Measurements from ENCODE around the gene DYRK1A. TPM values are rescaled to one million over a fixed set of nuclear protein-coding genes. Genes with fewer than 3 reads are reported as not detected.

Gene DYRK1A
- total RNA-seq, 4 donors from 2014 or later, result 42.0 to 137 (median 119) TPM

DNA sequence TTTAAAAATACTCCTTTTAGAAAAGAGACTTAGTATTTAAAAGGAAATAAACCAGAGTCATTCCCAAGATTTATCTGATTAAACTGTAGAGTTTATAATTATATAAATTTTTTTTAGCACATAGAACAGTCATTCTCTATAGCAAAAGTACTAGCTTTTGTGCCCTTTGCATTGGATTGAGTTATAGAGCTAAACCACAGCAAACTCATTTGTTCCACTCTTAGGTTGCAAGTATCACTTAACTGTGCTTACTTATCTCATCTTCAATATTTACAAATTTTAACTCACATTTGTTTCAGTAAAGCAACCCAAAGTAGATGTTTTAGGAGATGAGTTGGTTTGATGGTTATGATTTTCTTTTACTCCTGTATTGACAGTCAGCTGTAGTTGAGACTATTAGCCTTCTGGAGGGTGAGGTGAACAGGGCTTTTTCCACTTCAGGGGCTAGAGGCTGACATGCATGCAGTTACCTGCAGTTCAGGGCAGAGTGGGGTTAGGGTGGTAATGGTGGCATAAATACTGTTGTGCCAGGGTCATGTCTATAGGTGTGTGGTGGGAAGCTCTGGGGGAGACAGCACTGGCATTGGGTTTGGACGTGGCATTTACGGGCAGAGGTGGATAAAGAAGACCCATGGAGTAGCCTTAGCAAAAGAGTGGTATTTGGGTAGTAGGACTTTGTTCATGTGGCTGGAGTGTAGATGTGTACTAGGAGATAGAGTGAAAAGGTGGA, 42.1 kb downstream of the DYRK1A start:
- peaks cover 0 to 17% of the 10 kb centered on the region in 2 donors for H3K4me1 ChIP-seq
- intact Hi-C loops (cut with DNase I; ENCODE audit: low total_unique reads), result no loop called here
- no peak for TF ChIP-seq CTCF (IDR thresholded peaks at IDR 0.05)
- TF ChIP-seq POLR2A (IDR thresholded peaks at IDR 0.05), result no peak
- H3K9me3 ChIP-seq, result no peaks in the 10 kb centered on the region
- no peak overlapping the region for H3K27ac ChIP-seq
- no peak overlapping the region for H3K4me3 ChIP-seq
- H3K27me3 ChIP-seq, result no peaks in the 10 kb centered on the region
- H3K36me3 ChIP-seq, result no peaks in the 10 kb centered on the region
- DNase-seq, result no peak

- TF ChIP-seq CTCF (IDR thresholded peaks at IDR 0.05) (no peak), POLR2A (IDR thresholded peaks at IDR 0.05) (no peak)
- no peaks in the 10 kb centered on the region for H3K9me3 ChIP-seq
- intact Hi-C loops (cut with DNase I; ENCODE audit: low total_unique reads), result no loop called here
- no peaks in the 10 kb centered on the region for H3K36me3 ChIP-seq
- peaks cover under 1 to 19% of the 10 kb centered on the region in 2 donors for H3K4me1 ChIP-seq
- H3K27ac ChIP-seq, result no peak overlapping the region
- H3K27me3 ChIP-seq, result no peaks in the 10 kb centered on the region
- no peak overlapping the region for H3K4me3 ChIP-seq
- DNase-seq, result no peak
Observed at GRCh38 chr21:37410639-37411038, 44.1 kb downstream of the DYRK1A start.

DNA sequence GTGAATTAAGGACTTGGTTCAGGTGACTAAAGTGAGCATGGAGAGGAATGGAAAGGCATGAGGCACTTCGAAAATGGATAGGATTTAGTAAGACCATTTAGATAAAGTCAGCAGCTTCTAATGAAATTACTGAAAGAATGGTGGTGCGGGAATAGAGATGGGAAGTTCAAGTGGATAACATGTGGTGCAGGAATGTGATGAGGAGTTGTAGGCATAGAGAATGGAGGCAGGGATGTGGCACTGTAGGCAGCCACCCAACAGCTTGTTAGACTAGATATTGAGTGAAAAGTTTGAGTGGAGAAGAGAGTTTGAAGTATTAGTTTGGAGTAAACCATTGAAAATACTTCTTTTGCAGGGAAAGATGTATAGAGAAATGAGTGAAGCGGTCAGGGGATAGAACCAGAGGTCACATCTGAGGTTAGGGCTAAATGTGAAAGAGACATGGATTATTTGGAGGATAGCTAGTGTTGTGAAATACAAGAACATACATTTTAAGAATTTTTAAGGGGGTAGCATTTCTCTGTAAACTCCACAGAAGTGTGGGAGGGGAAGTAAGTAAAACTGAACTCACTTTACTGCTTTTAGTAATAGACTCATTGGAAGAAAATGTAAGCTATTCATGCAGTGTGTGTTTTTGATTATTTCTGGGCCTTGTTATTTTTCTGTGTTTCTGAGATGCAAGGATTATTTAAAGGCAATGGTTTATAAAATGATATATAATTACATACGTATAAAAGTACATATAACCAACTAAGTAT, 46.2 kb downstream of the DYRK1A start:
- Histone ChIP-seq H3K27ac (peak overlapping the region; percentile 10 to 55), H3K4me1 (peaks cover 4 to 10% of the 10 kb centered on the region in 2 donors), H3K36me3 (no peaks in the 10 kb centered on the region), H3K27me3 (no peaks in the 10 kb centered on the region), H3K4me3 (no peak overlapping the region), H3K9me3 (no peaks in the 10 kb centered on the region)
- no peak for DNase-seq
- no peak for TF ChIP-seq POLR2A (IDR thresholded peaks at IDR 0.05)
- no peak for TF ChIP-seq CTCF (IDR thresholded peaks at IDR 0.05)
- intact Hi-C loops (cut with DNase I; ENCODE audit: low total_unique reads), result no loop called here

DNA sequence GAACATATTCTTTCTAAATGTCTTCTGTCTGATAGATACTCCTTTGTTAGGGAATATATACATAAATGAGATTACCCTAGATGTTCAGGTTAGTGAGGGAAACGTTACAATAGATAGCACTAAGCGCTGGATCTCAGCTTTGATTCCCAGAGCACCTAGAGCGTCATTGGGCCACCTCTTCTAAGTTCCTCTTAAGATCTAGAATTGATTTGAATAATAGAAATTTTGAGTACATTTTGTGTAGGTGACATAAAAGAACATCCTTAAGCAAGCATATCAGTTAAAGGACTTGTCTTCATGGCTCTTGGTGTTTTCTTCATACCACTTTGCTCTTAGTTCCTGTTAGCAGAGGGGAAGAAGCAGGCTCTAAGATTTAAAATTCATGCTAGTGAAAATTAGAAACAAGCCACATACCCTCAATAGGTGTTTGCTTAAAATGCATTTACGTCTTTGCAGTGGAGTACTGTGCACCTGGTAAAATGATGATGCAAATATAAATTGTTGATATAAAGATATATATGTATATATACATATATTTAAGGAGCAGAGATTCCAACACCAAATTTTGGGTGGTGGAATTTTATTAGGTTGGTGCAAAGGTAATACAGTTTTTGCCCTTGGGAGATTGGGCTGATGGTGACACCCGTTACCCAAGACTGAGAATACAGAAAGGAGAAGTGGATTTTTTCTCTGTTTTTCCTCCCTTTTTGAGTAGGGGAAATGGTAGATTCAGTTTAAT, 47.1 kb downstream of the DYRK1A start:
- Histone ChIP-seq H3K4me1 (peaks cover 4% of the 10 kb centered on the region in 2 donors), H3K9me3 (no peaks in the 10 kb centered on the region), H3K4me3 (no peak overlapping the region), H3K27ac (peak overlapping the region in 1 of 2 donors; percentile 55), H3K27me3 (no peaks in the 10 kb centered on the region), H3K36me3 (no peaks in the 10 kb centered on the region)
- DNase-seq, result no peak
- intact Hi-C loops (cut with DNase I; ENCODE audit: low total_unique reads), result no loop called here
- TF ChIP-seq CTCF (IDR thresholded peaks at IDR 0.05) (no peak), POLR2A (IDR thresholded peaks at IDR 0.05) (no peak)

All from uterus (tissue), 4 donors.